PFSK-1 (cell line): ENCODE data around the gene KHNYN.

Experiments
- POLR2AphosphoS5 ChIP-seq: IDR thresholded peaks from 2 replicates; pipeline ENCODE4 v1.6.1; 2012; ENCODE audit warnings: low read depth, mild to moderate bottlenecking, control low read depth, low read length, moderate library complexity
- SIN3A ChIP-seq: IDR thresholded peaks from 2 replicates; pipeline ENCODE4 v1.6.1; 2012; ENCODE audit warnings: mild to moderate bottlenecking, low read length, moderate library complexity, borderline replicate concordance; ENCODE audit not compliant: insufficient read depth
- TAF1 ChIP-seq: IDR thresholded peaks from 2 replicates; pipeline ENCODE4 v1.6.1; 2012; ENCODE audit warnings: low read length, control low read depth, borderline replicate concordance; ENCODE audit not compliant: insufficient read depth

- TF ChIP-seq POLR2AphosphoS5 (no peak), SIN3A (no peak), TAF1 (no peak)
These were observed 22.0 kb upstream of the KHNYN start for GRCh38 chr14:24407608-24408325.
